ENCODE data around the gene RGS12.

The RGS12 gene, protein sequence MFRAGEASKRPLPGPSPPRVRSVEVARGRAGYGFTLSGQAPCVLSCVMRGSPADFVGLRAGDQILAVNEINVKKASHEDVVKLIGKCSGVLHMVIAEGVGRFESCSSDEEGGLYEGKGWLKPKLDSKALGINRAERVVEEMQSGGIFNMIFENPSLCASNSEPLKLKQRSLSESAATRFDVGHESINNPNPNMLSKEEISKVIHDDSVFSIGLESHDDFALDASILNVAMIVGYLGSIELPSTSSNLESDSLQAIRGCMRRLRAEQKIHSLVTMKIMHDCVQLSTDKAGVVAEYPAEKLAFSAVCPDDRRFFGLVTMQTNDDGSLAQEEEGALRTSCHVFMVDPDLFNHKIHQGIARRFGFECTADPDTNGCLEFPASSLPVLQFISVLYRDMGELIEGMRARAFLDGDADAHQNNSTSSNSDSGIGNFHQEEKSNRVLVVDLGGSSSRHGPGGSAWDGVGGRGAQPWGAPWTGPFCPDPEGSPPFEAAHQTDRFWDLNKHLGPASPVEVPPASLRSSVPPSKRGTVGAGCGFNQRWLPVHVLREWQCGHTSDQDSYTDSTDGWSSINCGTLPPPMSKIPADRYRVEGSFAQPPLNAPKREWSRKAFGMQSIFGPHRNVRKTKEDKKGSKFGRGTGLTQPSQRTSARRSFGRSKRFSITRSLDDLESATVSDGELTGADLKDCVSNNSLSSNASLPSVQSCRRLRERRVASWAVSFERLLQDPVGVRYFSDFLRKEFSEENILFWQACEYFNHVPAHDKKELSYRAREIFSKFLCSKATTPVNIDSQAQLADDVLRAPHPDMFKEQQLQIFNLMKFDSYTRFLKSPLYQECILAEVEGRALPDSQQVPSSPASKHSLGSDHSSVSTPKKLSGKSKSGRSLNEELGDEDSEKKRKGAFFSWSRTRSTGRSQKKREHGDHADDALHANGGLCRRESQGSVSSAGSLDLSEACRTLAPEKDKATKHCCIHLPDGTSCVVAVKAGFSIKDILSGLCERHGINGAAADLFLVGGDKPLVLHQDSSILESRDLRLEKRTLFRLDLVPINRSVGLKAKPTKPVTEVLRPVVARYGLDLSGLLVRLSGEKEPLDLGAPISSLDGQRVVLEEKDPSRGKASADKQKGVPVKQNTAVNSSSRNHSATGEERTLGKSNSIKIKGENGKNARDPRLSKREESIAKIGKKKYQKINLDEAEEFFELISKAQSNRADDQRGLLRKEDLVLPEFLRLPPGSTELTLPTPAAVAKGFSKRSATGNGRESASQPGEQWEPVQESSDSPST (N-terminal part only)

DNA sequence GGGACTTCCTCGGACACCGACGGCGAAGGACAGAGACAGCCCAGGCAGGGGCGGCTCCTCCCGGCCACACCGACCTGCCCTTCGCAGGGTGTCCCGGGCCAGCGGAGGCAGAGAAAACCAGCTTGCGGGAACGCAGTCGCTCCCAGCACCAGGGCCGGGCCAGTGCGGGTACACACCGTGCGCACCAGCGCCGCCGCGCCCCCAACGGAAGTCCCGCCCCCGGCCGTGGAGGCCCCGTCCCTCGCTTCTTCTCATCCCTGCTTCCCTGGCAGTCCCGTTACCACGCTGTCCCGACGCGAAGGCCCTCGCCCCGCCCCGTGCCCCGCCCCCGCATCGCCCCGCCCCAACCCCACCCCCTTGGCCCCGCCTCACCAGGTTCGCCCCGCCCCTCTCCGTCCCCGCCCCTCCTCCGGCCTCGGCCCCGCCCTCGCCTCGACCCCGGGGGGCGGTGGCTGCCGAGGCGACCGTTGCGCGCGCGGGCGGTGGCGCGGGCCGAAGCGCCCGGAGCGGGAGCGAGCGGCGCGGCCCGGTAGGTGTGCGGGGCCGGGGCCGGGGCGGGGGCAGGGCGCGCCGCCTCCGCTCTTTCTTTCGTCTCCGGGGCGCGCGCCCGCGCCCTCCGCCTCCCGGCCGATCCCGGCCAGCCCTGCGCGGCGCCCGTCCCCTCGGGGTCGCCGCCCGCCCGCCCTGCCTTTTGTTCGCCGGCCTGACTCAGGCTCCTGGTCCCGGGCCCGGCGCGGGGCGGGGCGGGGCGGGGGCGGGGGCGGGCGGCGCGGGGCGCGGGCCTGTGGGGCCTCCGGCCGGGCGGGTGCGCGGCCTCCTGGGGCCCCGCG, at the start of gene RGS12:
TSS of gene RGS12 (plus strand) at position 451 of the 830 bp plus-strand sequence. CDS start 23,150 bp downstream, outside the sequence.
- TF ChIP-seq, protein P1, sequence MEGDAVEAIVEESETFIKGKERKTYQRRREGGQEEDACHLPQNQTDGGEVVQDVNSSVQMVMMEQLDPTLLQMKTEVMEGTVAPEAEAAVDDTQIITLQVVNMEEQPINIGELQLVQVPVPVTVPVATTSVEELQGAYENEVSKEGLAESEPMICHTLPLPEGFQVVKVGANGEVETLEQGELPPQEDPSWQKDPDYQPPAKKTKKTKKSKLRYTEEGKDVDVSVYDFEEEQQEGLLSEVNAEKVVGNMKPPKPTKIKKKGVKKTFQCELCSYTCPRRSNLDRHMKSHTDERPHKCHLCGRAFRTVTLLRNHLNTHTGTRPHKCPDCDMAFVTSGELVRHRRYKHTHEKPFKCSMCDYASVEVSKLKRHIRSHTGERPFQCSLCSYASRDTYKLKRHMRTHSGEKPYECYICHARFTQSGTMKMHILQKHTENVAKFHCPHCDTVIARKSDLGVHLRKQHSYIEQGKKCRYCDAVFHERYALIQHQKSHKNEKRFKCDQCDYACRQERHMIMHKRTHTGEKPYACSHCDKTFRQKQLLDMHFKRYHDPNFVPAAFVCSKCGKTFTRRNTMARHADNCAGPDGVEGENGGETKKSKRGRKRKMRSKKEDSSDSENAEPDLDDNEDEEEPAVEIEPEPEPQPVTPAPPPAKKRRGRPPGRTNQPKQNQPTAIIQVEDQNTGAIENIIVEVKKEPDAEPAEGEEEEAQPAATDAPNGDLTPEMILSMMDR (IDR thresholded peaks at IDR 0.05) = no peak

DNA sequence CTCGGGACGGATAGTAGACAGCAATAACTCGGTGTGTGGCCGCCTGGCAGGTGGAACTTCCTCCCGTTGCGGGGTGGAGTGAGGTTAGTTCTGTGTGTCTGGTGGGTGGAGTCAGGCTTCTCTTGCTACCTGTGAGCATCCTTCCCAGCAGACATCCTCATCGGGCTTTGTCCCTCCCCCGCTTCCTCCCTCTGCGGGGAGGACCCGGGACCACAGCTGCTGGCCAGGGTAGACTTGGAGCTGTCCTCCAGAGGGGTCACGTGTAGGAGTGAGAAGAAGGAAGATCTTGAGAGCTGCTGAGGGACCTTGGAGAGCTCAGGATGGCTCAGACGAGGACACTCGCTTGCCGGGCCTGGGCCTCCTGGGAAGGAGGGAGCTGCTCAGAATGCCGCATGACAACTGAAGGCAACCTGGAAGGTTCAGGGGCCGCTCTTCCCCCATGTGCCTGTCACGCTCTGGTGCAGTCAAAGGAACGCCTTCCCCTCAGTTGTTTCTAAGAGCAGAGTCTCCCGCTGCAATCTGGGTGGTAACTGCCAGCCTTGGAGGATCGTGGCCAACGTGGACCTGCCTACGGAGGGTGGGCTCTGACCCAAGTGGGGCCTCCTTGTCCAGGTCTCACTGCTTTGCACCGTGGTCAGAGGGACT, 49.6 kb upstream of the RGS12 start:
- TF ChIP-seq, protein P1 (IDR thresholded peaks at IDR 0.05) = no peak

DNA sequence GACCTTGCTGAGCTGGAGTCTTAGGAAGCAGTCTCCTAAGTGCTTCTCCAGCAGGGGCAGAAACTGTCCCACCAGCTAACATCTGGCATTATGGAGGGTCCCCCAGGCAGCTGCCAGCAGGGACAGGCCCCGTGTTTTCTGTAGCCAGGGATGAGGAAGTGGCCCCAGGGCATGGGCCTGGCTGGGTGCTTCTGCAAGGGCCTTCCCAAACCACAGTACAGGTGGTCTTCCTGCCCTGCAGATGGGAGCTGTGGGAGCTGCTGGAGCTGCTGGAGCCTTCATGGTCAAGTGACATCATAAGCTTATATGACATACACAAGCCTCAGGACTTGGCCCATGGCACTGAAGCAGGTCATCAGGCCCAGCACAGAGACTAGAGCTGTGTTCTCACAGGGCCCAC, 48.8 kb upstream of the RGS12 start:
- TF ChIP-seq, protein P1 (IDR thresholded peaks at IDR 0.05) = no peak

DNA sequence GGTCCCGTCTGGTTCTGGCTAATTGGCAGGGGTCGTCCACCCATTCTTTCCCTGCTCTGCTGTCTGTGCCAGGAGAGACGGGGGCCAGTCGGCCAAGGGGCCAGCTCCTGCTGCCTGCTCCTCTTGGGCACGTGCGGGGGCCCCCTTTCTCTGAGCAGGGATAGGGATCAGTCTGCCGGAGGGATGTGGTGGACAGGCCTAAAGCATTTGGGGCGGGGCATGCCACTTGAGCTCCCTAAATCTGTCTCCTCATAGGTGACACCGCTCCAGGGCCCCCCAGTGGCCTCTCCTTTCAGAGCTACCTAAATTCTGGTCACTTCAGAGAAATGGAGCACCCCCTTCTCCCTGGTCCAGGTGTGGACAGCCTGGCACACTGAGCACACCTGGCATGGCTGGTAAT, 48.1 kb upstream of the RGS12 start:
- TF ChIP-seq, protein P1 (IDR thresholded peaks at IDR 0.05) = no peak

DNA sequence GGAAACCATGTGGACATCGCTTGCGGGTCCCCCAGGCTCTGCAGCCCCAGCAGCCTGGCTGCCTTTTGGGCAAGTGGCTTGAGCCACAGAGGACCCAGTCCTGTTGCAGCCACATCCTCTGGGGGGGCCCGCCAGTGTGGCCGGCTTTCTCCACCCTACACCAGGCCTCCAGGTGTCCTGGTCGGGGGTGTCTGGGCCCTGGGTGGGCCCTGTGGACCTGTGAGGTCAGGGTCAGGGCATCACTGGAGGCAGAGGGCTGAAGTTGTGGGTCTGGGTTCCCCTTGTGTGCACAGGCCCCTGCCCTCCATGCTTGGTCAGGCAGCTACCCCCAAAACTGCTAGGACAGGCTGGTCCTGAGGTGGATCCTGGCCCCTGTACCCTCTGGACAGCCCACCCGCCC, 47.1 kb upstream of the RGS12 start:
- TF ChIP-seq, protein P1 (IDR thresholded peaks at IDR 0.05) = no peak

DNA sequence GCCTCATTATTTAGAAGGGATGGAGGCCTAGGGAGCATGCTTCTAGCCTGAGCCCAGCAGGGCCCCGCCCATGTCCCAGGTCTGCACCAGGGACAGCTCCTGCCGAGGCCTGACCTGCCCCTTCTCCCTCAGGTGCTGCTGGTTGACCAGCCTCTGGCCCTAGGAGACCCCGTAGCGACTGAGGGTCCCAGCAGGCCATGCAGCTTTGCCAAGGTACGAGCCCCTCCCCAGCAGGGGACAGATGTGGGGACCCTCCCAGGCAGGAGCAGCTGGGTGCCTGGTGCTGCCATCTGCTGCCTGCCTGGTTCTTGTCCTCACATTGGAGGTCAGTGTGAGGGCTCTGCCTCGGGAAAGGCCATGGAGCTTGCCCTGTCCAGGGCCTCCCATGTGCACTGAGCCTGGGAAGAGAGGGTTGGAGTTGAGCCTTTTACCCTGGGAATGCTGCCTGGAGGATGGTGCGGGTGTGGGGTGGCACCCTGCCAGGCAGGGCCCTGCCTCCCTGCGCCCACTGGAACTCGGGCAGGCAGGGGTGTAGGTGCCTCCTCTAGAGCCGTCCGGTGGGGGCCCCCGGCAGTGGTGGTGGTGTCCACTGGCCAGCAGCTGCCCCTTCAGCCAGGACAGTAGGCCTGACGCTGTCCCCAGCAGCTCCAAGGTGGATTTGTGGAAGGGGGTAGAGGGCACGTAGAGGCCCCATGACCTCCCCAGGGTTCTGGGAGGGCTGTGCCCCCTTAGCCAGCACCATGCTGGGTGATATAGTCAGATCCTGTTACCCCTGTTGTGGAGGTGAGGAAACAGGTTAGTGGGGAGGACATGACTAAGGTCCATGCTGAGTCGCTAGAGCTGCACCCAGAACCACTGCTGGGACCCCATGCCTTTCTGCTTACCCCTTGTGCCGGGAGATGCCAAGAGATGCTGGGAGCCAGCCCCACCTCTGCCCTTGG, 46.1 kb upstream of the RGS12 start:
- TF ChIP-seq, protein P1 (IDR thresholded peaks at IDR 0.05) = no peak

Measured in LNCAP (cell line).